Progenitor cell of endocrine pancreas (in vitro differentiated cells): ENCODE data around the gene ANKRD34A. TPM values are rescaled to one million over a fixed set of nuclear protein-coding genes. Genes with fewer than 3 reads are reported as not detected.

Source experiments
- DNase-seq: peaks from one replicate; pipeline ENCODE4 v3.0.0; 2021; ENCODE audit warnings: low spot score; ENCODE audit not compliant: unreplicated experiment
- H3K27ac Mint-ChIP-seq: 2 replicates; pipeline ENCODE4 v1.8.0; 2021; ENCODE audit warnings: mild to moderate bottlenecking, moderate library complexity, mixed read lengths
- H3K27me3 Mint-ChIP-seq: 2 replicates; pipeline ENCODE4 v1.8.0; 2021; ENCODE audit warnings: mixed read lengths
- H3K36me3 Mint-ChIP-seq: 2 replicates; pipeline ENCODE4 v1.8.0; 2022; ENCODE audit warnings: mixed read lengths; ENCODE audit not compliant: insufficient read depth
- H3K4me1 Mint-ChIP-seq: 2 replicates; pipeline ENCODE4 v1.8.0; 2021; ENCODE audit warnings: low read depth, mixed read lengths
- H3K4me3 Mint-ChIP-seq: 2 replicates; pipeline ENCODE4 v1.8.0; 2021; ENCODE audit warnings: low read depth, mild to moderate bottlenecking, moderate library complexity, mixed read lengths
- H3K9me3 Mint-ChIP-seq: 2 replicates; pipeline ENCODE4 v1.8.0; 2021; ENCODE audit warnings: low read depth, mixed read lengths
- total RNA-seq: library from RNA; stranded (reverse); gene quantifications from 2 replicates; pipeline ENCODE4 v1.2.1, GENCODE V29; 2021
- TF ChIP-seq, protein P1 (sequence below): fragments of 200-600 bp; sonication (generic); IDR thresholded peaks from one replicate; pipeline ENCODE4 v1.5.0; 2021; ENCODE audit warnings: antibody characterized with exemption, mild to moderate bottlenecking; ENCODE audit not compliant: unreplicated experiment

The ANKRD34A gene
- total RNA-seq, 1 donor from 2014 or later, result 0.22 TPM

DNA sequence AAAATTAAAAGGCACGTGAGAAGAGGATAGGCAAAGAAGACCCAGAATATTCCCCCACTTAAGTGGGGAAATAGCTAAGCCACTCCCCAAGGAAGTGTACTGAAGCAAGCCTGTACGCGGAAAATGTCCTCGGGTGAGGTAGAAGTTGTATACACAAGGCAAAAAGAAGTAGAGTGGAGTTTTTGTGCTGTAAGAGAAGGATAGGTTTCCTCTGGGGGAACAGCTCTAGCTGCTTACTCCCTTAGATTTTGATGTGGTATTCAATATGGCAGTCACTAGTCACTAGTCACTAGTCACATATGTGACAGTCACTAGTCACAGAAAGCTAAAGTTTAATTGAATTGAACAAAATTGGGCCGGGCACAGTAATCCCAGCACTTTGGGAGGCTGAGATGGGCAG, 24.4 kb upstream of the ANKRD34A start:
- H3K4me1 Mint-ChIP-seq, result peaks cover 13% of the 10 kb centered on the region
- no peaks in the 10 kb centered on the region for H3K27me3 Mint-ChIP-seq
- H3K36me3 Mint-ChIP-seq, result peaks cover 12% of the 10 kb centered on the region
- DNase-seq, result no peak
- TF ChIP-seq, protein P1, sequence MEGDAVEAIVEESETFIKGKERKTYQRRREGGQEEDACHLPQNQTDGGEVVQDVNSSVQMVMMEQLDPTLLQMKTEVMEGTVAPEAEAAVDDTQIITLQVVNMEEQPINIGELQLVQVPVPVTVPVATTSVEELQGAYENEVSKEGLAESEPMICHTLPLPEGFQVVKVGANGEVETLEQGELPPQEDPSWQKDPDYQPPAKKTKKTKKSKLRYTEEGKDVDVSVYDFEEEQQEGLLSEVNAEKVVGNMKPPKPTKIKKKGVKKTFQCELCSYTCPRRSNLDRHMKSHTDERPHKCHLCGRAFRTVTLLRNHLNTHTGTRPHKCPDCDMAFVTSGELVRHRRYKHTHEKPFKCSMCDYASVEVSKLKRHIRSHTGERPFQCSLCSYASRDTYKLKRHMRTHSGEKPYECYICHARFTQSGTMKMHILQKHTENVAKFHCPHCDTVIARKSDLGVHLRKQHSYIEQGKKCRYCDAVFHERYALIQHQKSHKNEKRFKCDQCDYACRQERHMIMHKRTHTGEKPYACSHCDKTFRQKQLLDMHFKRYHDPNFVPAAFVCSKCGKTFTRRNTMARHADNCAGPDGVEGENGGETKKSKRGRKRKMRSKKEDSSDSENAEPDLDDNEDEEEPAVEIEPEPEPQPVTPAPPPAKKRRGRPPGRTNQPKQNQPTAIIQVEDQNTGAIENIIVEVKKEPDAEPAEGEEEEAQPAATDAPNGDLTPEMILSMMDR, result no peak
- H3K27ac Mint-ChIP-seq, result no peak overlapping the region
- H3K4me3 Mint-ChIP-seq, result no peak overlapping the region
- H3K9me3 Mint-ChIP-seq, result no peaks in the 10 kb centered on the region

DNA sequence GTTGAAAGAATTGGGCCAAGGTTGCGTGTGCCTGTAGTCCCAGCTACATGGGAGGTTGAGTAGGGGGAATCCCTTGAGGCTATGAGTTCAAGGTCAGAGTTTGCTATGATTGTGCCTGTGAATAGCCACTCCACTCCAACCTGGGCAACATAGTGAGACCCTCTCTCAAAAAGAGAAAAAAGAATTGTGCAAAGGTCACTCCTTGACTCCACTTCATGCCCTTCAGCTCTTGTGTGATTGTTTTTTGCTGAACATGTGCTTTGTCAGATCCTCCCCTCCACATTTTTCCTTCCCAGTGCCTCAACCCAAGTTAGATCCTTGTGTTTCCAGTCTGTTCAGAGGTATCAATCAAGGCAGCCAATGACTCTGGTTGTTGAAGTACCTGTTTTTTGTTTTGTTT, 23.6 kb upstream of the ANKRD34A start:
- H3K9me3 Mint-ChIP-seq, result no peaks in the 10 kb centered on the region
- H3K36me3 Mint-ChIP-seq, result peaks cover 6% of the 10 kb centered on the region
- H3K27ac Mint-ChIP-seq, result no peak overlapping the region
- H3K4me3 Mint-ChIP-seq, result no peak overlapping the region
- no peak for DNase-seq
- H3K4me1 Mint-ChIP-seq, result peaks cover 12% of the 10 kb centered on the region
- no peaks in the 10 kb centered on the region for H3K27me3 Mint-ChIP-seq
- TF ChIP-seq, protein P1, result no peak

DNA sequence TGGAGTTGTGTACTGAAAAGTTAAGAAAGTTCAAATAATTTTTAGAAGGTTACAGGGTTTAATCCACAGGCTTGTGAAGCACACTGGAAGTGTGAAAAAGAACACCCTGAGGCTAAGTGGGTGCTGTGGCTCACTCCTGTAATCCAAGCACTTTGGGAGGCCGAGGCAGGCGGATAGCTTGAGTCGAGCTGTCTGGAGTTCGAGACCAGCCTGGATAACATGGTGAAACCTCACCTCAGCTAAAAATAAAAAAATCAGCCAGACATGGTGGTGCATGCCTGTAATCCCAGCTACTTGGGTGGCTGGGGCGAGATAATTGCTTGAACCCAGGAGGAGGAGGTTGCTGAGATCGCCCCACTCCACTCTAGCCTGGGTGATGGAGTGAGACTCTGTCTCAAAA, 22.2 kb upstream of the ANKRD34A start:
- peaks cover 12% of the 10 kb centered on the region for H3K4me1 Mint-ChIP-seq
- no peak overlapping the region for H3K4me3 Mint-ChIP-seq
- no peaks in the 10 kb centered on the region for H3K36me3 Mint-ChIP-seq
- no peak overlapping the region for H3K27ac Mint-ChIP-seq
- no peak for DNase-seq
- TF ChIP-seq, protein P1, result no peak
- H3K27me3 Mint-ChIP-seq, result no peaks in the 10 kb centered on the region
- H3K9me3 Mint-ChIP-seq, result no peaks in the 10 kb centered on the region

DNA sequence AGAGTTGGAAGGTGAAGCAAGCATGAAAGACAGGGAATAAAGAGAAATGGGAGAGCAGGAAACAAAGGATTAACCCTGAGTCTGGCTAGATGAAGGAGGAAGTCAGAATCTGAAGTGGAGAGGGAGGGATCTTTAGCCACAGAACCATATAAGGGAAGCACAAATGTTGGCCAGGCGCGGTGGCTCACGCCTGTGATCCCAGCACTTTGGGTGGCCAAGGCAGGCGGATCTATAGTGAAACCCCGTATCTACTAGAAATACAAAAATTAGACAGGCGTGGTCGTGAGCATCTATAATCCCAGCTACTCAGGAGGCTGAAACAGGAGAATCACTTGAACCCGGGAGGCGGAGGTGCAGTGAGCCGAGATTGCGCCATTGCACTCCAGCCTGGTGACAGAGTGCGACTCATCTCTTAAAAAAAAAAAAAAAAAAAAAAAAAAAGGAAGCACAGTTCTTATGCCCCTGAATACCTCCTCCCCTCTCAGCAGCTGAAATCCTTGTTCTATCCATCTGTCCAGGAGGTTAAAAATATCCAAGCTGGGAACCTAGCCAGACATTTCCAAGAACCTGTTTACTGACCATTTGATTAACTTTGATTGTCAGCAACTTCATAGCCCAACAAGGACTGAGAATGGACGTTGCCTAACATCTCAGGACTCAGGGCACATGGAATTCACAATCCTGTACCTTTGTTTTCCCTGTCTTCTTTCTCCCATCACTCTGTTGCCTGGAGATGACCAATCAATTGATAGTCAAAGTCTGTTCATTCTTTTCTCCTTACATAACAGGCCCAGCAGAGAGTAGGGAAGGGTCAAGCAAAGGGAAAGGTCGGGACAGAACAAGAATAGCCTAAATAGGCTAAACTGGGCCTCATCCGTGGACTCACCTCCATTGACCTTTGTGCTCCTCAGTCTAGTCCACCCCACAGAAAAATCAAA, 21.4 kb upstream of the ANKRD34A start:
- H3K27me3 Mint-ChIP-seq, result no peaks in the 10 kb centered on the region
- H3K4me3 Mint-ChIP-seq, result no peak overlapping the region
- peaks cover 12% of the 10 kb centered on the region for H3K4me1 Mint-ChIP-seq
- no peaks in the 10 kb centered on the region for H3K9me3 Mint-ChIP-seq
- no peak for DNase-seq
- H3K27ac Mint-ChIP-seq, result no peak overlapping the region
- no peaks in the 10 kb centered on the region for H3K36me3 Mint-ChIP-seq
- TF ChIP-seq, protein P1, result no peak

DNA sequence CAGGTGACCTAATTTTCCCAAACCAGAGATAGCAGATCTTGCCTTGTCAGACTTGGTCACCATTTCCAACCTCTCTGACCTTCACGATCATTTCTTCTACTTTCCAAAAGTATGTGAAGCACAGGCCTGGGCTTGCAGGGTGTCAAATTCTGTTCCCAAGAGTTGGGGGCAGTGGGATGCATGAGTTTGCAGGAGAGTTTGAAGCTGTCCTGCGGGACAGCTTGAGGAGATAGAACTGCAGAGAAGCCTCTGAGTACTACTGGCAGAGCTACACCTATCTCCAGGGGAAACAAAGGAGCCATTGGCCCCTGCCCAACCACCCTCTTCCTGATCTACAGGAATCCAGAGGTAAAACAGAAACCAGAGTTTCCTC, 20.7 kb upstream of the ANKRD34A start:
- DNase-seq, result no peak
- Mint-ChIP-seq H3K4me3 (no peak overlapping the region), H3K27ac (no peak overlapping the region), H3K4me1 (peaks cover 9% of the 10 kb centered on the region), H3K36me3 (no peaks in the 10 kb centered on the region), H3K9me3 (no peaks in the 10 kb centered on the region), H3K27me3 (no peaks in the 10 kb centered on the region)
- TF ChIP-seq, protein P1, result no peak
